HG02798 (cell line): ENCODE data around the gene DOK5.

Experiments used
- ATAC-seq: cut with Tn5 transposase; IDR thresholded peaks from one replicate; pipeline ENCODE4 v1.9.1; 2021; ENCODE audit warnings: mild to moderate bottlenecking; ENCODE audit not compliant: unreplicated experiment, poor library complexity

Gene DOK5

DNA sequence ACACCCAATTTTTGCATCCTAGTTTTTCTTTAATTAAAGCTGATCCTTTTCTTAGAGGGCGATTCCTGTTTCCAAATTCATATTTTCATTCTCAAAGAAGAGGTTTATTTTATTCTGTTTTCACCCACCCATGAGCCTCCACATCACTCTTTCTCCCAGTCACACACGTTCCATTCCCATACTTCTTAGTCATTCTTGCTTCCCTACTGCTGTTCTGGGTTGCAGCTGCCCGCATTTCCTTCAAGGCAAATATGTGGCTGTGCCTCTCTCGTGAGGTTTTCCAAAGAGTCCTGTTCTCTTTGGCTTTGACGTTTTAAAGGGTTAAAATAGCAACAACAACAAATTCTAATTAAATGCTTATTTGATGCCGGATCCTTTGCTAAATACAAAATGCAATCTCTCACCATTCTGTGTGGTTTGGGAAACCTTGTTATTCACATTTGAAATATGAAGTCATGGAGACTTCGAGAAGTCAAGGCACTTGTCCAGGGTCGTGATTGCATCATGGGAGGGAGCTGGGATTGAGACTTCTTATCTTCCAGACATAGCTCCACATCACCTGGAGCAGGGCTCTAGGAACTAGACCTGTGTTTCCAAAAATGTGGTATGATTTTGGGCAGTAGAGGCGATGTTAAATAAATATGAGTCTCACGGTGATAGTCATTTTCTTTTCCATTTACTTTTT, 126.6 kb downstream of the DOK5 start:
- ATAC-seq, result no peak

DNA sequence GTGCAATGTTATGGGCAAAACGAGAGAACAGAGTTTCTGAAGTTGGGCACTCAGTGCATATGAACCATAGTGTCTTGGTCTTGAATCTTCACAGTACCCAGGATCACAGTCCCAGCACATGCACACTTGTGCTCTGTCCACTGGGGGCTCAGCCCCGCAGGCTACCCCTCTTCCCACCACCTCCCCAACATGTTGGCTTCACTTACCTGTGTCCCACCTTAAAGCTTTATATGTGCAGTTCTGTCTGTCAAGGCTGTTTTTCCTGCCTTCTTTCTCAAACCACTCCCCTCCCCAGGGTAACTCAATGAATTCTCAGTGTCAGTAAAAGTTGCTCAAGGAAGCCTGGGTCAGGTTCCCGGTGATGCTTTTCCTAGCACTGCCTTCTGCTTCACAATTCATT, 129.9 kb downstream of the DOK5 start:
- ATAC-seq, result no peak

DNA sequence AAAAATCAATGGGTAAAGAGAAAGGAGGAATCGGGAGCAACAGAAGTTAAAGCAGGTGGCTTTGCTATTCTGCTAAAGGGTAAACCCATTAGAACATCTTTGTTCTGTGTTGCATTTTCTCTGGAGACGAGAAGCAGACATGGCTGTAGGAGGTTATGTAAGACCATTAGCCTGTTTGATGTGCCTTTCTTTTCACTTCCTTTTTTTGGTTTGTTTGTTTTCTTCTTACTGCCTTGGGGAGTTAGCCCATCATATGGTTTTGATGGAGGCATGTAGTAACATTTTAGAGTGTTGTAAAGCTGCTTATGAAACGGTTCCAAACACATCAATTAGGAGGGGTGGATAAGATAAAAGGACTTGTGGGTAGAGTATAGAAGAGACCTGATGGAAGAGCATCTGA, 131.0 kb downstream of the DOK5 start:
- peak; percentile 69 for ATAC-seq

DNA sequence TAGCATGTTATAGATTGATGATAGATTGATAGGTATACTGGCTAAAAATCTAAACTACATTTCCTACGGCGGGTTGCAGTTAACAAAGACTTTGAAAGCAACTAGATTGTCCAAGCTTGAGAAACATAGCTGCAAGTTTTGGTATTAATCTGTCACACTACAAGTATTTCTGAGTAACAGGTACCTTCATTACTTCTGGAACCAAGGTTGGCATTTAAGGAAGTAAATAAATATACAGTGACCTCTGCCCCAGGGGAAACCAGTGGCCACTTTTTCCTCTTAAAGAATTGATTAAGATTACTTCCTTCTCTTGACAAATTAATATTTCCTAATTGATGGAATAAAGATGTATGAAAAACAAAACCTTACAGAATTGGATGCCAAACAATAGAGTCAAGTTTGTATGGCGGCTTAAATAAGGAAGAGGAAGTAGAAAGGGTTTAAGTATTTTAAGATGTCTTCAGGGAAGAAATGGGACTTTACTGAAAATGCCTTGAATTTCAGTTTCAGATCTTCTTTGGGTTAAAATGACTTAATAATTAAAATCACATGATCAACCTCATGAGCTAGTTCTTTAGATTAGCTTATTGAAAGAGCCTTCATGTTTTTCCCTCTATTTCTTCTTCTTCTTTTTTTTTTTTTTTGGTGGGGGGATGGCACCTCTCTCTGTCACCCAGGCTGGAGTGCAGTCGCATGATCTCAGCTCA, 132.8 kb downstream of the DOK5 start:
- ATAC-seq, result no peak

DNA sequence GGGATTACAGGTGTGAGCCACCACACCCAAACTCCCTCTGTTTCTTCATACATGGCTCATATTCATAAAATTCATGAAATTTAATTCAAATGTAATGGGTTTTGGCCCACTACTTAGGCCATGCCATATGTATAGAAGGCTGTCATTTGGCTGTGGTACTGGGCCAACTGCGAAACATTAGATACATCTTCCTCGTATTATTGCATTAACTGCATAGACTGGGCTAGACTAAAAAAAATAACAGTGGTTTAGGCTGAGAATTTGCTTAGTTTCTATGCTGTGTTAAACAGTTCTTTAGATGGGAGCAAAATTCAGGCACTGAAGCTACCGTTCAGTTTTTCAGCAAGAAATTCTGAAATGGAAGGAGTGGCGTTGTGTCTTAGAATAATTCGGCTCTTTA, 133.6 kb downstream of the DOK5 start:
- no peak for ATAC-seq

DNA sequence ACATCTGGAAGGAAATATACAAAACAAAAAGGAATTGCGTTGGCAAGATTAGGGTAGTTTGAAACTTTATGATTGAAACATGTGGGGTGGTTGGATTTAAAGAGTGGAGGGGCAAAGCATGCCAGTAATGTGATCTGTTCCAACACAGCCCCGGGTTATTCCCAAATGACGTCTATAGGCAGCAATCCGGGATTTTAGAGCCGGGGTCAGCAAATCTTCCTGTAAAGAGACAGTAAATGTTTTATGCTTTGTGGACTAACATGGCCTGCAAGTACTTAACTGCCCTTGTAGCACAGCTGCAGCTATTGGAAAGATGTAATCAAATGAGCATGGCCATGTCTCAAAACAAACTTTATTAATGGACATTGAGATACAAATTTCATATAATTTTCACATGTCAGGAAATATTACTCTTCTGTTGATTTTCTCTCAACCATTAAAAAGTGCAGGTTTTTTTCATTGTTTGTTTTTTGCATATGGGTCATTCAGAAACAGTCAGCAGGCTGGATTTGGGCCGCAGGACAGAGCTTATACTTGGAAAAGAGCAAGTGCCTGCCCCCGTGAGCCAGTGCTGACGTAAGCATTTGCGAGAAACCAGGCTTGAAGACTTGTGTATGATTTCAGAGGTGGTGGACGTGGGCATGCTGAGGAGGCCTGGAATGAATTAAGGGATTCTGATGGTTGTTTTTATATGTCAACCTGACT, 136.5 kb downstream of the DOK5 start:
- no peak for ATAC-seq

DNA sequence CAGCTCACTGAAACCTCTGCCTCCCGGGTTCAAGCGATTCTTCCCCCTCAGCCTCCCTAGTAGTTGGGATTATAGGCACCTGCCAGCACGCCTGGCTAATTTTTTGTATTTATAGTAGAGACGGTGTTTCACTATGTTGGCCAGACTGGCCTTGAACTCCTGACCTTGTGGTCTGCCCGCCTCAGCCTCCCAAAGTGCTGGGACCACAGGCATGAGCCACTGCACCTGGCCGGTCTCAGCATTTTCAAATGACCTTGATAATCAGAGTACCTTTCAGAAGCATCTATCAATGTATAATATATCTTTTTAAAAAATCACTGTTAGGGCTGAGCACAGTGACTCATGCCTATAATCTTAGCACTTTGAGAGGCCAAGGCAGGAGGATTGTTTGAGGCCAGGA, 143.0 kb downstream of the DOK5 start:
- ATAC-seq, result no peak

DNA sequence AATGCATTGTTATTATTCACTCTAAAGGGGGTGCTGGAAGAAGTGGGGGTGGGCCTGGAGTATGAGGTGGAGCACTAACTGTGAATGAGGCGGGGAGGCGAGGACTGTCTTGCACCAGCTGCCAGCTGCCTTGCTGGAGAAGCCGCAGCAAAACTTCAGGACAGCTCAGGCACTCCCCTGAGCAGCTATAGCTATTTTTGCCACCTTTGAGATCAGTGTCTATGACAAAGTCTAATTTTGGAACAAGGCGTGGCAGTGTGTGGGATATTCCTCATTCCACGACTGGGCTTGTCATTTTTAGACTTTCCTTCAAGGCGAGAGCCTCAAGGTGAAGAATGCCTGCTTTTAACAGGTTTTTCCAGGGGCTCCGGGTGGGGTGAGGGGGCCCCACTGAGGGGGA, 143.8 kb downstream of the DOK5 start:
- no peak for ATAC-seq

DNA sequence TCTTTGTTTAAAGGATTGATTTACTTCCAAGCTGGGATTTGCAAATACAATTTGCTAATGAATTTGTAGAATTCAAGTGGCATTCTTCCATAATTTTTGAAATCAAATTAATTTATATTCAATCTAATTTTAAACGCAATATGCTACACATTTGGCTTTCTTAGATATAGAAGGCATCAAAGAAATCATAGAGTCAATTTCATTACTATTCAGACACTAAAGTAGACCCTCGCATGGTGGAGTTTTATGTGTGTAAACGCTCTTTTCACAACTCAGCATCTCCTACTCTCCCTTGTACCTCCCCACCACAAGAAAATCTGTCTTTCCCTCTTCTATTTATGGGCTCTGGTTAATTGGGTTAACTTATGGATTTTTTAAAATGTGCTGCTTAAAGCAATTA, 144.3 kb downstream of the DOK5 start:
- ATAC-seq, result no peak

DNA sequence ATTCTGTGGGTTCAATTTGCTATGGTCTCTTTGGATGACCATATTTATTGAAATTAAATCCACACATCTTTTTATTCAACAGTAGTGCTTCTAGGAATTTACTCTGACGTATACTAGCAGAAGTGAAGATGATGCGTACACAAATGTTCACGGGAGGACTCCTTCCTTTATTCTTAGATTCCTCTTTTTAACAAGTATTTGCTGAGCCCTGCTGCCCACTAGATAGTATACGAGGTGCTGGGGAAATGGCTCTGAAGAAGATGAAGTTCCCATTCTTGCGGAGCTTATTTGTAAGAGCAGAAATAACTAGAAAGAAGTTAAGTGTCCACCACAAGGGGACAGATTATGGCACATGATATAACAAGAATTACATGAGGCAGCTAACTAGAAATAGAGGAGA, 145.2 kb downstream of the DOK5 start:
- no peak for ATAC-seq

DNA sequence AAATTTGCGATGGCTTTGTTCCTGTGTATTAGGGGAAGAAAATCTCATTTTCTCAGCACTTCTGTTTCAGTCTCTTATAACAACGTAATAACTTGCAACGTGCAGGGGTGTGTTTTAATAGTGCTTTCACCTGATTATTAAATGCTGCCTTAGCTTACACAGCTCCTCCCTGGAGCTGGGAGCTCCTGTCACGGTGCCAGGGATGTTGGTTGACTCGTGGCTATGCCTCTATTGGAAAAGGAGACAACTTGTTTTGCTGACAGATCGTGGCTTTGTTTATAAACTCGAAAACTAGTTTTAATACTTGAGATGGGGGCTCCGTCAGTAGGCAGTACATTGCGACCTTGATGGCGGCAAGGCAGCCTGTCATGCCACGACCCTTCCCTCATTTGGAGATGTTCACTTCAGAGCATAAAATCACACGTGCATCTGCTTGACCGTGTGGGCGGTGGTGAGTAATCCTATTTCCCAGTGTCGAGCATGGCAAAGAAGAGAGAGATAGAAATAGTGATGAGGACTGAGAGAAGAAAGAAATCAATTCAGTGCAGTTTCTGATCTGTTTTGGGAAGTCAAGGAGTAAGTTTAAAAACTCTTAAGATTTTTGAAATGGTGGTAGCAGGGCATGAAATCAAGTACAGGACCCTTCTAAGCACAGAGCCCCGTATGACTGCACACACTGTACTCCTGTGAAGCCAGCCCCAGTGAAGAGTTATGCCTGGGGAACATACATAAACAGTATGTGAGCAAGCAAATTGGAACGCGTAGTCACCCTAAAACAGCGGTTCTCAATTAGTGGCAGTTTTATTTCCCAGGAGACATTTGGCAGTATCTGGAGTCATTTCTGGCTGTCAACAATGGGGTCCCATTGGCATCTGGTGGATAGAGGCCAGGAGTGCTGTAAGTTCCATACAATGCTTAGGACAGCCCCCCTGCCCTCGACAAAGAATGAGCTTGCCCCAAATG, 147.2 kb downstream of the DOK5 start:
- no peak for ATAC-seq

DNA sequence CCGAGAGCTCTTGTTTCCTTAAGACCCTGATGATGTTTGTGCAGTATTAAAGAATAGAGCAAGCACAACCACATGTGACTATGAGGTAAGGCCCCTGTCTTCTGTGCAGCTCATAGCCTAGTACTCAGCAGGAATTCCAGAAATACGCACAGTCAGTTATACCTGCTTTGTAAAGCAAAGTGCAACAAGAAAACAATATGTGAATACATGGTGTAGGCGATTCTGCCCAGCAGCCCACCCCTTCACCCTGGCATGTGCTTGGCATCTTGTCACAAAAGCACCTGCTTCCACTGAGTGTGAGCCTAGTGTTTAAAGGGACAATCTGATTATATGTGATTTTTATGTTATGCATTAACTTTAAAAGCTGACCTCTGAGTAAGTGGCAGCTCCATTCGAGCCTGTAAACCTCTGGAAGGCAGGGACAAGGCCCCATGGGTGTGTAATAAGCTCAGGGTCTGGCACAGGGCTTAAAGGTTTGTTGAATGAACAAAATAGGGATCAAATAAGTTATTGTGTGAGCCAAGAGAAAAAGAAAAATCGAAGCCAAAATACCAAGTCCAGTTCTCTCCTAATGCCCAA, 148.7 kb downstream of the DOK5 start:
- ATAC-seq, result no peak

DNA sequence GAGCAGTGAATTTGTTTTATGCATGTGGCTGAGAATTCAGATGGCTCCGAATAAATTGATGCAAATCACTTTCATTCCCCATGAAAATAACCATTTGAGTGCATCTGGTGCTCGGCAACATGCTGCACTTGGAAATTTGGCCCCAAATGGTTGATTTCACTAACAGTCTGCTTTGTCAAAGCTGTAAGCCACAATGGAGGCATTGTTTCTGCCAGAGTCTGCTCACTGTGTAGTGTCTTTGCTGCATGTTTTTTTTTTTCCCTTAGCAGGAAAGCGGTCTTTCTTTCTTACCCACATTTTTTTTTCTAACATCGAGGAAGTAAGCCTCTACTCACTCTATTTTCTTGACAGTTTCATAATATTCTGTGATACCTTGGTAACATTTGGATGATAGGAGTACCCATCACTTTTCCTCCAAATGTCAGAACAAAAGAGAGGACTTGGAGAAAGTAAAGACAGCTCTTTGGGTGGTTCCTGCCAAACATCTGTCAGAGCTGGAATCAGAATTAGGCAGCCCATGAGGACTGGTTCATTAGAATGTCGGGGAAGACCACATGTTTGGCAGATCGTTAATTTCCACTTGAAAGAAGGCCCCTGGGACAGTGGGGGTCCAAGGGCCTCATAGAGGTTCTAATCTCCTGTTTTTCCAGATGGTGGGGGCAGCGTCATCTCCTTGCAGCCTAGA, 149.5 kb downstream of the DOK5 start:
- ATAC-seq, result no peak

DNA sequence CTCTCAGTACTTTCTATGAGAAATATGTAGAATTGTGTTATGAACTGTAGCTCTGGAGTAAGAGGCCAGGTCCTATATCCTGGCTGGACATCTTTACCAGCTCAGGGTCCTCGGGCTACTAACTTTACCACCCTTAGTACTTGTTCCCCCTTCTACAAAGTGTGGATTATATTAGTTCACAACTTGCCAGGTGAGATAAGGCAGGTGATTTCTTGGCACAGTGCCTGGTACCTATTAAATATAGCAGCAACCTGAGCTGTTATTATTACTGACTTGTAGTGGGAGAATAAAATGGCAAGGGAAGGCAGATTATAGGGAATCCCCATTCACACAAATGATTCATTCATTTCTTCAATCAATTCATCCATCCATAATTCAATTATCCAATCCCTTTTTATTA, 150.1 kb downstream of the DOK5 start:
- ATAC-seq, result no peak

DNA sequence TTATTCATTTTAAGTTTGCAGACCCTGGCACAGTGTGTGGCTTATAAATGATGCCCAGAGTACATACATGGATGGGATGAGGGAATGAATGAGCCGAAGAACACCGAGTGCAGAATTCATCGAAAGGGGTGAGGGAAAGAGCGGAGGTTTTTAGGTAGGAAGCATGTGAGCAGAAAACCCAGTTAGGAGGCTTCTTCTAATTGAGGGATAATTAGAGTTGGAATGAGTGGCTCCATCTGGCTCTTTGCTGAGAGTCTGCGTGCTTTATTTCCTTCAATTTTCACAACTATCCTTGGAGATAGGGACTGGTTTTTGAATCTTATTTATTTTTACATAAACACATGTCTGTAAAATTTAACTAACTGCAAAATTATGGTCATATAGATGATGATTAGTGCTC, 150.7 kb downstream of the DOK5 start:
- no peak for ATAC-seq

DNA sequence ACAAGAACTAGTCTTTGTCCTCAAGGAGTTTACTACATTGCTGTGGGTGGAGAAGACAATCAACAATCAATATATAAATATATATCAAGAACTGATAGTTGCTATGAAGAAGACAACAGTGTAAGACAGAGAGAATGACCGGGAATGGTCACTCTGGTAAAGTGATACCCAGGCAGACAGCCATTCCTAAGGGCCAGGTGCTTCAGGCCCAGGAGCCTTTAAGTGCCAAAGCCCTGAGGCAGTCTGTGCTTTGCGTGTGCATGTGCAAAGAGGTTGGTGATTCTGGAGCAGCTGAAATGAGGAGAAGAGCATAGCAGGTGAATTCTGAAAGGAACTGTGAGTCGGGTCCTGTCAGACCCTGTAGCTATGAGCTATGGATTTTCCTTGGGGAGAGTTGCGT, 154.2 kb downstream of the DOK5 start:
- ATAC-seq, result no peak

DNA sequence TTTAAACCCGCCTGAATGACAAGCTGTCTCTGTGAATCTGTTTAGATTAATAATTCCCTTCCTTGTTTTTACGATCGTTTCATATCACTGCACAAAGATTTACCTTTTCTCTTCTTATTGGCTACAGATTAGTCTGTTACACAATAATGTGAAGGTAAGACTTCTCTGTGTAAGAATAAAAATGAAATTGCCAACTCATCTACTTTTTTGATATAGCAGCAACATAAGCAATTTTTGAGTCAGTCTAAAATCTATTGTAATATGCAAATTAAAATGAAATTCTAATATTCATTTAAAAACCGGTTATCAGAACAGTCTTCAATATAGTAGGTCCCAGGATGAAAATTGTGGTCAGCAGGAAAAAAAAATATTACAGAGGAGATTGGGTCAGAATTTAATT, 155.2 kb downstream of the DOK5 start:
- no peak for ATAC-seq

DNA sequence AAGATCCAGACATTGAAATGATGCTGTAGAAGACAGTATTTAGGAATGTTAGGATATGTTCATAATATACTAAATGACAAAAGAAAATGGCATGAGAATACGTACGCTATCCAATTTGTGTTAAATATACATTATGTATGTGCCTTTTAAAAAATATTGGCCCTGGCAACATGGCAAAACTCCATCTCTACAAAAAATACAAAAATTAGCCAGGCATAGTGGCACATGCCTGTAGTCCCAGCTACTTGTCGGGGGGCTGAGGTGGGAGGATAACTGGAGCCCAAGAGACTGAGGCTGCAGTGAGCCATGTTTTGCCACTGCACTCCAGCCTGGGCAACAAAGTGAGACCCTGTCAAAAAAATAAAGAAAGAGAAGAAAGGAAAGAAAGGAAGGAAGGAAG, 155.7 kb downstream of the DOK5 start:
- no peak for ATAC-seq
